ENCODE results near the gene MADCAM1. TPM values are rescaled to one million over a fixed set of nuclear protein-coding genes. Genes with fewer than 3 reads are reported as not detected.

MADCAM1 gene
- total and polyA plus RNA-seq, 10 of the 15 experiments (the other 5 are each of a cell fraction or from before 2014, with no cell fraction given): 0.06 to 0.32 (median 0.31) TPM; not detected in 5

- Histone ChIP-seq H3K9ac (ENCODE audit: control insufficient read depth, insufficient read depth, low read length) (no peak overlapping the region), H3K36me3 (ENCODE audit: control insufficient read depth in 2 of 2, insufficient read depth in 2 of 2, low read length in 1 of 2) (no peaks in the 10 kb centered on the region), H3K9me3 (replicated peaks; ENCODE audit: control insufficient read depth, insufficient read depth, low read length) (no peaks in the 10 kb centered on the region; the same call in 2 of the 3 replicates), H2AFZ (ENCODE audit: control insufficient read depth, low read depth, low read length) (no peak overlapping the region), H3K4me3 (no peak overlapping the region), H3K4me1 (ENCODE audit: control insufficient read depth, insufficient read depth, low read length) (no peaks in the 10 kb centered on the region), H3K79me2 (ENCODE audit: control insufficient read depth, insufficient read depth, low read length) (no peaks in the 10 kb centered on the region), H3K27me3 (replicated peaks in 1 of 2; ENCODE audit: control insufficient read depth in 2 of 2, insufficient read depth in 2 of 2, low read length in 1 of 2) (no peaks in the 10 kb centered on the region; a peak in 1 of 4 replicates), H3K4me2 (ENCODE audit: control insufficient read depth, insufficient read depth) (no peak overlapping the region), H3K27ac (ENCODE audit: control insufficient read depth, insufficient read depth) (no peak overlapping the region), H4K20me1 (ENCODE audit: control insufficient read depth, insufficient read depth) (no peaks in the 10 kb centered on the region)
- intact Hi-C loops (cut with micrococcal nuclease; ENCODE audit: unreplicated experiment): no loop called here
- 81% methylated on average over 8 of the region's 17 CpGs for WGBS (ENCODE audit: insufficient coverage, insufficient replicate concordance, low lambda C conversion rate, missing lambda C conversion rate)
- ChIA-PET RAD21 (ENCODE audit: unreplicated experiment) (no interaction called here), SMC1A (ENCODE audit: uncharacterized antibody, unreplicated experiment) (no interaction called here), POLR2A (no interaction called here), CTCF (interaction anchor here (1.0 kb wide), 1 partner anchor 9 kb away, joined by 4 read pairs; no protein-coding TSS in a partner anchor)
- no TSS peak for BruUV-seq (replicated peaks)
- TF ChIP-seq ZNF207 (IDR thresholded peaks at IDR 0.05; ENCODE audit: borderline replicate concordance) (no peak), TBL1XR1 (IDR thresholded peaks at IDR 0.05; ENCODE audit: low read depth, low read length) (no peak), EZH2 (IDR thresholded peaks at IDR 0.05; ENCODE audit: borderline replicate concordance, control insufficient read depth, low read depth, low read length) (no peak)
- FAIRE-seq (no peak), ATAC-seq (no peak), DNase-seq (ENCODE audit: low read depth, low spot score) (no peak)
- in situ Hi-C loops (cut with MboI): no loop called here
Observed at GRCh38 chr19:501646-502045, 5.4 kb downstream of the MADCAM1 start.

DNA sequence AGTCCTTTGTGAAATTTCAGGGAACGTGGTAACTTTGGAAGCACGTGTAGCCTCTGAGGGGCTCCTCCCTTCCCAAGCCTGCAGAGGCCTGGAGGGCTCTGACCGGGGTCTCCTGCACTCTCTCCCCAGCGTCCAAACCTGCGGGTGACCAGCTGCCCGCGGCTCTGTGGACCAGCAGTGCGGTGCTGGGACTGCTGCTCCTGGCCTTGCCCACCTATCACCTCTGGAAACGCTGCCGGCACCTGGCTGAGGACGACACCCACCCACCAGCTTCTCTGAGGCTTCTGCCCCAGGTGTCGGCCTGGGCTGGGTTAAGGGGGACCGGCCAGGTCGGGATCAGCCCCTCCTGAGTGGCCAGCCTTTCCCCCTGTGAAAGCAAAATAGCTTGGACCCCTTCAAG, 8.3 kb downstream of the MADCAM1 start:
- Histone ChIP-seq H4K20me1 (ENCODE audit: control insufficient read depth, insufficient read depth) (no peaks in the 10 kb centered on the region), H3K4me2 (ENCODE audit: control insufficient read depth, insufficient read depth) (no peak overlapping the region), H3K27me3 (replicated peaks in 1 of 2; ENCODE audit: control insufficient read depth in 2 of 2, insufficient read depth in 2 of 2, low read length in 1 of 2) (no peaks in the 10 kb centered on the region), H3K9me3 (replicated peaks; ENCODE audit: control insufficient read depth, insufficient read depth, low read length) (no peaks in the 10 kb centered on the region; the same call in 2 of the 3 replicates), H3K27ac (ENCODE audit: control insufficient read depth, insufficient read depth) (no peak overlapping the region), H3K36me3 (ENCODE audit: control insufficient read depth in 2 of 2, insufficient read depth in 2 of 2, low read length in 1 of 2) (no peaks in the 10 kb centered on the region), H3K4me1 (ENCODE audit: control insufficient read depth, insufficient read depth, low read length) (peaks cover 10% of the 10 kb centered on the region), H3K4me3 (no peak overlapping the region), H3K9ac (ENCODE audit: control insufficient read depth, insufficient read depth, low read length) (no peak overlapping the region), H3K79me2 (ENCODE audit: control insufficient read depth, insufficient read depth, low read length) (peaks cover 6% of the 10 kb centered on the region), H2AFZ (ENCODE audit: control insufficient read depth, low read depth, low read length) (no peak overlapping the region)
- no peak for DNase-seq (ENCODE audit: low read depth, low spot score)
- no TSS peak for BruUV-seq (replicated peaks)
- intact Hi-C loops (cut with micrococcal nuclease; ENCODE audit: unreplicated experiment) (no loop called here), in situ Hi-C loops (cut with MboI) (no loop called here)
- CTCF ChIA-PET: interaction anchor here (1.4 kb wide), 1 partner anchor 9 kb away, joined by 4 read pairs; the partner anchor contains the start of gene MADCAM1
- FAIRE-seq: no peak
- RAD21 ChIA-PET (ENCODE audit: unreplicated experiment): interaction anchor here (0.7 kb wide), 1 partner anchor 165 kb away, joined by 3 read pairs; no protein-coding TSS in a partner anchor
- WGBS (ENCODE audit: insufficient coverage, insufficient replicate concordance, low lambda C conversion rate, missing lambda C conversion rate): 82% methylated on average over 13 of the region's 14 CpGs
- POLR2A ChIA-PET: no interaction called here
- ATAC-seq: no peak
- SMC1A ChIA-PET (ENCODE audit: uncharacterized antibody, unreplicated experiment): no interaction called here
- no peak for TF ChIP-seq ZNF384 (IDR thresholded peaks at IDR 0.05; ENCODE audit: borderline replicate concordance, low read depth, low read length)
- no peak for TF ChIP-seq NFYA (IDR thresholded peaks at IDR 0.05; ENCODE audit: borderline replicate concordance, low read depth, low read length)
- no peak for TF ChIP-seq EP300 (IDR thresholded peaks at IDR 0.05; ENCODE audit: borderline replicate concordance in 1 of 2, control insufficient read depth in 1 of 2, low read depth in 2 of 2, low read length in 2 of 2)
- no peak for TF ChIP-seq ASH2L (IDR thresholded peaks at IDR 0.05; ENCODE audit: borderline replicate concordance, low read depth)
- TF ChIP-seq MYB (IDR thresholded peaks at IDR 0.05; ENCODE audit: borderline replicate concordance, low read depth, low read length): no peak
- TF ChIP-seq SMAD5 (IDR thresholded peaks at IDR 0.05; ENCODE audit: low read depth): no peak
- TF ChIP-seq HDGF (IDR thresholded peaks at IDR 0.05): no peak
- no peak for TF ChIP-seq IKZF1 (conservative IDR thresholded peaks at IDR 0.05)
- TF ChIP-seq TBL1XR1 (IDR thresholded peaks at IDR 0.05; ENCODE audit: low read depth, low read length): no peak
- TF ChIP-seq RAD51 (IDR thresholded peaks at IDR 0.05): no peak
- no peak for TF ChIP-seq ZZZ3 (IDR thresholded peaks at IDR 0.05; ENCODE audit: control insufficient read depth, insufficient read length, low read depth)
- TF ChIP-seq HDAC6 (IDR thresholded peaks at IDR 0.05; ENCODE audit: unreplicated experiment): no peak
- no peak for TF ChIP-seq CHD2 (IDR thresholded peaks at IDR 0.05; ENCODE audit: borderline replicate concordance, low read depth, low read length)
- no peak for TF ChIP-seq MTA2 (IDR thresholded peaks at IDR 0.05; ENCODE audit: low read depth)
- no peak for TF ChIP-seq IKZF2 (IDR thresholded peaks at IDR 0.05)
